Neural cell (in vitro differentiated cells): ENCODE data around the gene AHI1. TPM values are rescaled to one million over a fixed set of nuclear protein-coding genes. Genes with fewer than 3 reads are reported as not detected.

Source experiments
- H2AFZ ChIP-seq: fragments of 200-600, 300-800 bp; sonication (generic), shearing (Covaris generic); 2 replicates; pipeline ENCODE4 v1.6.0; 2014; ENCODE audit warnings: low read depth, mild to moderate bottlenecking, antibody characterized with exemption, low read length, moderate library complexity
- H3F3A ChIP-seq: fragments of 200-600 bp; shearing (Covaris generic); 2 replicates; pipeline ENCODE4 v1.6.1; 2016; ENCODE audit warnings: mild to moderate bottlenecking, moderate library complexity, mixed read lengths, antibody characterized with exemption, low read length; ENCODE audit not compliant: insufficient read depth, poor library complexity, severe bottlenecking
- H3K27ac ChIP-seq: fragments of 200-600, 300-800 bp; sonication (generic), shearing (Covaris generic); 2 replicates; pipeline ENCODE4 v1.5.1; 2014; ENCODE audit warnings: mild to moderate bottlenecking, low read length, moderate library complexity
- H3K27me3 ChIP-seq: fragments of 300-800, 200-600 bp; sonication (generic), shearing (Covaris generic); 2 replicates; pipeline ENCODE4 v1.6.0; 2014; ENCODE audit warnings: mild to moderate bottlenecking, low read depth, low read length, moderate library complexity; ENCODE audit not compliant: insufficient read depth
- H3K36me3 ChIP-seq: fragments of 300-800, 200-600 bp; sonication (generic), shearing (Covaris generic); 2 replicates; pipeline ENCODE4 v1.5.1; 2014; ENCODE audit warnings: mild to moderate bottlenecking, antibody characterized with exemption, low read length, moderate library complexity; ENCODE audit not compliant: insufficient read depth
- H3K4me2 ChIP-seq: fragments of 300-800, 200-600 bp; sonication (generic), shearing (Covaris generic); 2 replicates; pipeline ENCODE4 v1.6.0; 2014; ENCODE audit warnings: mild to moderate bottlenecking, low read length
- H3K4me3 ChIP-seq: fragments of 300-800, 200-600 bp; sonication (generic), shearing (Covaris generic); 2 replicates; pipeline ENCODE4 v1.5.1; 2014; ENCODE audit warnings: mild to moderate bottlenecking, low read length, moderate library complexity
- H3K79me2 ChIP-seq: fragments of 200-600 bp; shearing (Covaris generic); replicated peaks from 2 replicates; pipeline ENCODE4 v1.6.0; 2014; ENCODE audit warnings: mild to moderate bottlenecking, low read length, moderate library complexity; ENCODE audit not compliant: insufficient read depth
- H3K9ac ChIP-seq: fragments of 300-800, 200-600 bp; sonication (generic), shearing (Covaris generic); 2 replicates; pipeline ENCODE4 v1.6.1; 2016; ENCODE audit warnings: mild to moderate bottlenecking, low read length, mixed read lengths
- H3K9me2 ChIP-seq: fragments of 200-600 bp; shearing (Covaris generic); 2 replicates; pipeline ENCODE4 v1.6.1; 2016; ENCODE audit warnings: mild to moderate bottlenecking, low read length, mixed read lengths; ENCODE audit not compliant: insufficient read depth
- H3K9me3 ChIP-seq: fragments of 200-600, 300-800 bp; sonication (generic), shearing (Covaris generic); 2 replicates; pipeline ENCODE4 v1.6.1; 2016; ENCODE audit warnings: mild to moderate bottlenecking, mixed run types, low read length, moderate library complexity, mixed read lengths
- H4K20me1 ChIP-seq: fragments of 200-600 bp; shearing (Covaris generic); 2 replicates; pipeline ENCODE4 v1.6.1; 2016; ENCODE audit warnings: mild to moderate bottlenecking, mixed run types; ENCODE audit not compliant: insufficient read depth
- EP300 ChIP-seq: fragments of 450-650 bp; conservative IDR thresholded peaks from 2 replicates; pipeline ENCODE4 v1.6.1; 2014; ENCODE audit warnings: antibody characterized with exemption, mild to moderate bottlenecking, moderate library complexity; ENCODE audit not compliant: poor library complexity, severe bottlenecking
- EZH2 ChIP-seq: fragments of 200-600, 300-800 bp; shearing (Covaris generic), sonication (generic); IDR thresholded peaks from 2 replicates; pipeline ENCODE4 v1.6.1; 2014; ENCODE audit warnings: antibody characterized with exemption, low read length, borderline replicate concordance, mild to moderate bottlenecking; ENCODE audit not compliant: insufficient read depth, poor library complexity, severe bottlenecking
- MXI1 ChIP-seq: fragments of 450-650 bp; conservative IDR thresholded peaks from 2 replicates; pipeline ENCODE4 v1.6.1; 2014; ENCODE audit warnings: antibody characterized with exemption, mild to moderate bottlenecking; ENCODE audit not compliant: poor library complexity, severe bottlenecking
- POLR2AphosphoS5 ChIP-seq: IDR thresholded peaks from 2 replicates; pipeline ENCODE4 v1.6.1; 2012
- RAD21 ChIP-seq: fragments of 450-650 bp; conservative IDR thresholded peaks from 2 replicates; pipeline ENCODE4 v1.6.1; 2014; ENCODE audit warnings: antibody characterized with exemption, mild to moderate bottlenecking, moderate library complexity
- REST ChIP-seq: IDR thresholded peaks from 2 replicates; pipeline ENCODE4 v1.6.1; 2012; ENCODE audit warnings: borderline replicate concordance
- SMC3 ChIP-seq: fragments of 450-650 bp; conservative IDR thresholded peaks from 2 replicates; pipeline ENCODE4 v1.6.1; 2014; ENCODE audit warnings: antibody characterized with exemption, mild to moderate bottlenecking, moderate library complexity; ENCODE audit not compliant: poor library complexity
- TAF1 ChIP-seq: IDR thresholded peaks from 2 replicates; pipeline ENCODE4 v1.6.1; 2012; ENCODE audit warnings: low read depth
- polyA plus RNA-seq: library from polyadenylated mRNA; depleted of rRNA; stranded (reverse); fragments of >200 nt; gene quantifications from 2 replicates; pipeline ENCODE4 v1.2.3, GENCODE V29; 2014
- TF ChIP-seq, protein P1 (sequence below): fragments of 450-650 bp; IDR thresholded peaks from 2 replicates; pipeline ENCODE4 v1.5.1; 2014; ENCODE audit warnings: antibody characterized with exemption, mild to moderate bottlenecking, moderate library complexity; ENCODE audit not compliant: poor library complexity, severe bottlenecking

AHI1 gene
- polyA plus RNA-seq, 1 donor from 2014 or later: 58.2 TPM

DNA sequence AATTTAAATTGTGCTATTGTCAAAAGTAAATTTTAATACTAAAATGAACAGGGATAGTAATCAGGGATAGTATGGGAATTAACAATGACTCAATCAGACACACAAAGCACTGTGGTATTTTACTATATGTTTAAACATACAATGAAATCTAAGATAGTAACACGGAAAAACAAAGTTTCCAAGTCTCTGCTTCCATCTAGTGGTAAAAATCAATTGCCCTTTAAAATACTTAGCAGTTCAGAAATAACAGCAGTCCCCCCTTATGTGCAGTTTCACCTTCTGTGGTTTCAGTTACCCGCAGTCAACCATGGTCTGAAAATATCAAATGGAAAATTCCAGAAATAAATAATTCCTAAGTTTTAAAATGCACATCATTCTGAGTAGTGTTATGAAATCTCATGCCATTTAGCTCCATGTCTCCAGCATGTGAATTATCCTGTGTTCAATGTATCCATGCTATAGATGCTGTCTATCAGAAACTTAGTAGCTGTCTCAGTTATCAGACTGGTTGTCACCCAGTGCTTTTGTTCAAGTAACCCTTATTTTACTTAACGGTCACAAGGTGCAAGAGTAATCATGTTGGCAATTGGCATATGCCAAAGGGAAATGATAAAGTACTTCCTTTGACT, 58.5 kb downstream of the AHI1 start:
- Histone ChIP-seq H3K4me2 (no peak overlapping the region), H3K9me2 (no peaks in the 10 kb centered on the region), H3K4me3 (no peak overlapping the region), H3K27ac (no peak overlapping the region), H3K79me2 (no peaks in the 10 kb centered on the region), H2AFZ (no peak overlapping the region), H3K27me3 (no peaks in the 10 kb centered on the region), H4K20me1 (no peaks in the 10 kb centered on the region), H3K9ac (no peak overlapping the region), H3F3A (no peaks in the 10 kb centered on the region), H3K9me3 (no peaks in the 10 kb centered on the region), H3K36me3 (no peaks in the 10 kb centered on the region)
- TF ChIP-seq REST (no peak), RAD21 (peak; percentile 56), MXI1 (no peak), TAF1 (no peak), SMC3 (peak; percentile 52), EP300 (peak; percentile 41), EZH2 (no peak), POLR2AphosphoS5 (no peak)
- TF ChIP-seq, protein P1, sequence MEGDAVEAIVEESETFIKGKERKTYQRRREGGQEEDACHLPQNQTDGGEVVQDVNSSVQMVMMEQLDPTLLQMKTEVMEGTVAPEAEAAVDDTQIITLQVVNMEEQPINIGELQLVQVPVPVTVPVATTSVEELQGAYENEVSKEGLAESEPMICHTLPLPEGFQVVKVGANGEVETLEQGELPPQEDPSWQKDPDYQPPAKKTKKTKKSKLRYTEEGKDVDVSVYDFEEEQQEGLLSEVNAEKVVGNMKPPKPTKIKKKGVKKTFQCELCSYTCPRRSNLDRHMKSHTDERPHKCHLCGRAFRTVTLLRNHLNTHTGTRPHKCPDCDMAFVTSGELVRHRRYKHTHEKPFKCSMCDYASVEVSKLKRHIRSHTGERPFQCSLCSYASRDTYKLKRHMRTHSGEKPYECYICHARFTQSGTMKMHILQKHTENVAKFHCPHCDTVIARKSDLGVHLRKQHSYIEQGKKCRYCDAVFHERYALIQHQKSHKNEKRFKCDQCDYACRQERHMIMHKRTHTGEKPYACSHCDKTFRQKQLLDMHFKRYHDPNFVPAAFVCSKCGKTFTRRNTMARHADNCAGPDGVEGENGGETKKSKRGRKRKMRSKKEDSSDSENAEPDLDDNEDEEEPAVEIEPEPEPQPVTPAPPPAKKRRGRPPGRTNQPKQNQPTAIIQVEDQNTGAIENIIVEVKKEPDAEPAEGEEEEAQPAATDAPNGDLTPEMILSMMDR: peak; percentile 63

DNA sequence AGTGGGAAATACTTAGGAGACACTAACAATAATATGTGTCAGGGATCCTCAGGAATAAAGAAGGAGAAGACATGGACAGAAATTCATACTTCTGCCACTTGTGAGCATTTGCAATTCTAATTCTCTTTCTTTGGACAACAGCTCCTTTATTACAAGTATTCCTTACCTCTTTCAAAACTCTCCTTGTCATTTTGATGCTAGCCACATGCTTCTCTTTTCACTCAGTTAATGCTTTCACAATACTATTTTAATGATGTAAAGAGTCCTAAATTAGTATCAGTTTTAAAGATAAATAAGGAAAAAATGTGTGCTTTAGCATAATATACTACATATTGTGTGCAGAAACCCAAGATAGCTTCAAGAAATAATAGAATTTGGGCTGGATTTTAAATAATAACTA, 62.5 kb downstream of the AHI1 start:
- Histone ChIP-seq H3K9me3 (no peaks in the 10 kb centered on the region), H3K9ac (no peak overlapping the region), H4K20me1 (no peaks in the 10 kb centered on the region), H3F3A (no peaks in the 10 kb centered on the region), H3K27ac (no peak overlapping the region), H3K9me2 (no peaks in the 10 kb centered on the region), H3K79me2 (no peaks in the 10 kb centered on the region), H2AFZ (no peak overlapping the region), H3K4me2 (no peak overlapping the region), H3K36me3 (no peaks in the 10 kb centered on the region), H3K27me3 (no peaks in the 10 kb centered on the region), H3K4me3 (no peak overlapping the region)
- TF ChIP-seq TAF1 (no peak), REST (no peak), POLR2AphosphoS5 (no peak), MXI1 (no peak), SMC3 (no peak), RAD21 (no peak), EP300 (no peak), EZH2 (no peak)
- TF ChIP-seq, protein P1: no peak
